ENCODE measurements around the gene KRTAP2-1.
"Not testable (repeated sequence)": the region's sequence is repeated elsewhere in the genome, so short reads cannot be mapped to it uniquely, and the experiment has no call there.

KRTAP2-1 gene

DNA sequence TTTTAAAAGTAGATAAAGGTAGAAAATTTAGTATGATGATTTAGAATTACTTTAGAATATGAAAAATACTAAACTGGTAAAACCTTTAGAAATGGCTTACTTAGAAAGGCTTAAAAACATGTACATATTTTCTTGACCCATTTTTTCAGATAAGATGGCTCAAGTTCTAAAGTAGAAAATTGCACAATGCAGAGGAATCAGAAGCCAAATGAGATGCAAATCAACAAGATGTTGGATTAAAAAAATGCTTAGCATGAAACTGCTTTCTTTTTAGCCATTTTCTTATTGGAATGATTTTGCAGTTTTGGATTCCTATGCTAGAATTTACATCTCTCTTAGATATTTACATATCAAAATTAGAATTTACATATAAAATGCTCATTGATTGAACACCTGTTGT, 36.7 kb downstream of the KRTAP2-1 start:
- no peak for DNase-seq

DNA sequence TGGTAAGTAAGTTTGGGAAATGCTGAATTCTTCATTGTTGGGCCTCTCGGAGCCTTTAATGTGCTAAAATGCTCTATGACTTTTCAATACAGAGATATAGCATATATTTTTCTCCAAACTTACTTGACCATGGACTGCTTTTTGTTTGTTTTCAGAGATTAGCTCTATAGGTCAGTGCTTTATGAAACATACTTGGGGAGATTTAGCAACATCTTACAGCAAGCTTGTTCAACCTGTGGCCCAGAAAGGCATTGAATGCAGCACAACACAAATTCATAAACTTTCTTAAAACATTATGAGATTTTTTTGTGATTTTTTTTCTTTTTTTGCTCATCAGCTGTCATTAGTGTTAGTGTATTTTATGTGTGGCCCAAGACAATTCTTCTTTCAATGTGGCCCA, 37.2 kb downstream of the KRTAP2-1 start:
- DNase-seq: no peak

DNA sequence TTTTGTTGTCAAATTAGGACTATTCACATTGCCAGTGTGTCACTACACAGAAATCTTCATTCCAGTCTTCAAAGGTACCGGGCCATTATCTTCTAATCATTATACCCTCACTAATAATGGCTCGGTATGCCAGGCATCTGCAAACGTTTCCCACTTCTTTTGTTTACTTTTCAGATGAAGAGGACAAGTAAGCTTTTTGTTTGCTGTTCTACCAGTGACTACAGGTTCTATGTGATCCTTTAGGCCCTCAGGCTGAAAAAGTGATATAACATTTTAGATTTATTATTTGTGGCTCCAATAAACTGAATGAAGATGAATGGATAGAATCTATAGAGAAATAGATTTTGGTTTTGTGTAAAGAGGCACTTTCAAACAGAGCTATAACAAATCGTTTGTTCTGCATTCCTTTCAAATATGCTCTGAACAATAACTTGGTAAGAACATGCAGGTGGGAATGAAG, 37.8 kb downstream of the KRTAP2-1 start:
- no peak for DNase-seq

DNA sequence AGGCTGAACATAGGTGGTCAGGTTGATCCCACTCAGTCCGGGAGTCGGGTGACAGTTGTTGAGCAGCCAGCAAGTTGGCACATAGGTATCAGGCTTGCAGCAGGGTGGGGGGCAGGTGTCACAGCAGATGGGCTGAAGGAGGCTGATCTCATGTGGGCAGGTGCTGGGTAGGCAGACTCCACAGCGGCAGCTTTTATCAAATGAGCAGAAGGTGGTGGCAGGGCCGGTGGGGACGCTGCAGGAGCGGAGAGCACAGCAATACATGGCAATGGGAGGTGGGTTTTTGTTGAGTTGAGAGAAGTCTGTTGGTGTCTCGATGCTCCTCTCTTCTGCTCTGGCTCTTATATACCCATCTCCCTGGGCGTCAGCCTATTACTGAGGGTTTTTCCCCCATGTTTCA, 38.3 kb downstream of the KRTAP2-1 start, which contains the start of gene KRTAP3-1:
TSS of gene KRTAP3-1 (minus strand) at position 318 of the 400 bp plus-strand sequence. CDS start at position 264, 54 bp downstream.
- DNase-seq: no peak

DNA sequence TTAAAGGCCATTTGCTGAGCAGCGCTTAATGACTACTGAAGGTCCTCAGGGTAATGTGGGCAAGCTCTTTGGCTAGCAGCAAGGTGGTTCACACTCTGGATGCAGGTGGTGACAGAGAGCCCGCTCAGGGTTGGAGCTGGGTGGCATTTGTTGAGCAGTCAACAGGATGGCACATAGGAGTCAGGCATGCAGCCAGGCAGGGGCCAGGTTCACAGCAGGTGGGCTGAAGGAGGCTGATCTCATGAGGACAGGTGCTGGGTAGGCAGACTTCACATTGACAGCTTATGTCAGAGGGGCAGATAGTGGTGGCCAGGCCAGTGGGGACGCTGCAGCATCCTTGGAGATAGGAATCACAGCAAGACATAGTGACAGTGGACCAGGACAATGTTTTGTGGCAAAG, 42.7 kb downstream of the KRTAP2-1 start:
- no peak for DNase-seq

DNA sequence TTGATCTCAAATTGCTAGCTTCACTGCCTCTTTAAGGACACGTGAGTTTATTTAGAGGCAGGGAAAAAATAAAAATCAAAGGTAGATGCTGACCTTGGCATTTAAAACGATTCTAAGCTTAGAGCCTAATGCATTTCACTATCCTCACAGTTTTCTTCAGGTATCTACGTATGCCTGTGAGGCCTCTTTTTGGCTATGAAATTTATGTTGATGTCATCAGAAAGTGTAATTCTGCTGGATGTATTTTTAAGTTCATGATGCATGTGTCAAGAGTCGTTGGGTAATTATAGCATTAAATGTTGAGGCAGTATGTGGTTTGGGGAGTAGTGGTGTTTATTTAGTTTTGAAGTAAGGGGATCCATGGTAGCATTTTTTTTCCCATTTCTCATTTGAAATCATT, 43.2 kb downstream of the KRTAP2-1 start:
- DNase-seq: no peak

DNA sequence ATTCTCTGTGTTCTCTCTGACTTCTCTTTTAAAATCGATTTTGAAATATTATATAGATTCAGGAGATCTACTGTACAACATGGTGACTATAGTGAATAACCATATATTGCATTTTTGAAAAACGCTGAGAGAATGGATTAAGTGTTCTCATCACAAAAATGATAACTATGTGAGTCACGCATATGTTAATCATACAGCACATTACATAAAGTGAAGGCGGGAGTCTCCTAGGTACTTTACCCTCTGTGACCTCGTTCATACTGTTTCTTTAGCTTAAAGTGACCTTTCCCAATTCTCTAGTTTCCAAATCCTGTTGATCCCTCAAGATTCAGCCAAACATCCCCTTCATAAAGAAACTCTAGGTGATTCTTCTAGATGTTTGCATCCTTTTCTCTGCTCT, 44.3 kb downstream of the KRTAP2-1 start:
- no peak for DNase-seq

DNA sequence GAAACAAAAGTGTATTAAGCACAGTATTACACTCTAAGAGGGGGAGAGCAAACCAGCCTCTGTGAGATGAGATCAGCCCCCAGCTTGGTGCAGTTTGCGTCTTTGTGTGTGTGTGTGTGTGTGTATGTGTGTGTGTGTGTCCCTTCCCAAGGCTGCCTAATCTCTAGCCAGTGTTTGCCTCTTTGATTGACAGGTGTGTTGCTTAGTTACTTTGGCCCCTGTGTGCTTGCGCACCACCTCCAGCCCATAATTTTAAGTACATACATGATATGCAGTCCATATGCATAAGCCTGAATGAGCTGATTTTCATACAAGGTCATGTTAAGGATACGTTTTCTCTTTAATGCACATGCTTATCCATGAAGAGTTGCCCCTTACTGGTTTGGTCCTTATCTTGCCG, 45.3 kb downstream of the KRTAP2-1 start:
- no peak for DNase-seq

DNA sequence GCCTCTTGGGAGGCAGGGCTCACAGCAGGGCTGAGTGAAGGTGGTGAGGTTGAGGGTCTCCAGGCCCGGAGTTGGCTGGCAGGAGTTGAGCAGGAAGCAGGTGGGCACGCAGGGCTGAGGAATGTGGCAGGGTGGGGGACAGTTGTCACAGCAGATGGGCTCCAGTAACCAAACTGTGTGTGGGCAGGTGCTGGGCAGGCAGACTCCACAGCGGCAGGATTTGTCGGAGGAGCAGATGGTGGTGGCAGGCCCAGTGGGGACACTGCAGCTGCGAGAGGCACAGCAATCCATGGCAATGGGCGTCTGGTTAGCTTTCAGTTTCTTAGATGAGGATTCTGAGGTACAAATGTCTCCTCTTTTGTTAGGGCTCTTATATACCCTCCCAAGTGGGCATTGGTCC, 47.6 kb downstream of the KRTAP2-1 start, which contains the start of gene KRTAP3-2:
TSS of gene KRTAP3-2 (minus strand) at position 344 of the 400 bp plus-strand sequence. CDS start at position 291, 53 bp downstream.
- DNase-seq: not testable (repeated sequence)

DNA sequence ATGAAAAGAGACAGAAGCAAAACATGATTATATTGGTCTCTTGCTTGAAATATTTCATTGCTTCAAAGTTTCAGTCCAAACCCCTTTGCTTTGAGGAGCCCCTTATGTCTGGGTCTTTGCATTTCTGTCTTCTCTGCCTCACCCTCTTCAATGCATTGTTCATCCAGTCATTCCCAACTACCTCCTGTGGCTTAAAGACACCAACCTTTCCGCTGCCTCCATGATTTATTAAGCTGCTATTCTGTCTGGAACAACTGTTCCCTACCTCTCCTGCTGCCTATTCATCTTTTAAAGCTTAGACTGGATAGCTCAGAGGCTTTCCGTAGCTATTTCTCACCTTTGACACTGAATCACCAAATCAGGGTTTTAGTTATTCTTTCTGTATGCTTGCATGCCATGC, 49.8 kb downstream of the KRTAP2-1 start:
- DNase-seq: no peak

DNA sequence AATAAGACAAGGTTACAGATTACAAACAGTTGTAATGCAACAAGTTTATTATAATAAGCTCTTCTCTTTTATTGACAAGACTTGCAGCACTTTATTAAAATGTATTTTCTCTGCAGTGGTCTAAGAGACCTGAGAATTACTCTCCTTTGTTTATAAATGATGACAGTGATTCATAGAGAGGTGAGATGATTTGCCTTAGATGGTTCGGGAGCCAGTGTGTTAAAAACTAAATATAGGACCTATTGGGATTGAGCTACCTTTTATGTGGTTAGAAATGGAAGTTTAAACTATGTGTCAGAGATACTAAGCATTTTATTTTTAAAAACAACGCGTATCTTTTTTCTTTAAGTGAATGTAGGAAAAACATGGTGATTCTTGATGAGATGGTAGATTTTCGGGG, 50.3 kb downstream of the KRTAP2-1 start:
- no peak for DNase-seq

Data from T-helper 9 cell (primary cell).